EL (cell line): ENCODE measurements around the gene KCNV2.

Source experiments
- DNase-seq: peaks from one replicate; pipeline ENCODE4 v3.0.0-alpha.2; 2016

The KCNV2 gene

GRCh38 chr9:2761424-2761823, 44.1 kb downstream of the KCNV2 start:
- no peak for DNase-seq

GRCh38 chr9:2764353-2764752, 47.0 kb downstream of the KCNV2 start:
- no peak for DNase-seq

GRCh38 chr9:2765250-2765880, 48.1 kb downstream of the KCNV2 start:
- no peak for DNase-seq

GRCh38 chr9:2767800-2768677, 50.7 kb downstream of the KCNV2 start:
- peak; percentile 16 for DNase-seq

- no peak for DNase-seq
These were observed 53.8 kb downstream of the KCNV2 start for GRCh38 chr9:2771087-2771486.

- DNase-seq: peak; percentile 20
These were observed 54.4 kb downstream of the KCNV2 start for GRCh38 chr9:2771661-2772060.

- DNase-seq: no peak
These were observed 60.1 kb downstream of the KCNV2 start for GRCh38 chr9:2777454-2777853.

- DNase-seq: no peak
These were observed 61.5 kb downstream of the KCNV2 start for GRCh38 chr9:2778816-2779215.
